DOHH2 (cell line): Measurements from ENCODE around the gene MUC5B.

Source experiments
- H3F3A ChIP-seq: fragments of 200-600 bp; sonication (generic), shearing (Covaris generic); 2 replicates; pipeline ENCODE4 v1.6.0; 2016; ENCODE audit warnings: antibody characterized with exemption, mild to moderate bottlenecking; ENCODE audit not compliant: control insufficient read depth, insufficient read depth
- H3K27ac ChIP-seq: fragments of 200-600 bp; sonication (generic); 2 replicates; pipeline ENCODE4 v1.5.1; 2014; ENCODE audit warnings: low read depth, mild to moderate bottlenecking, low read length, moderate library complexity
- H3K27me3 ChIP-seq: fragments of 200-600 bp; sonication (generic); 2 replicates; pipeline ENCODE4 v1.6.1; 2014; ENCODE audit warnings: mild to moderate bottlenecking, low read length, mixed read lengths; ENCODE audit not compliant: control insufficient read depth
- H3K36me3 ChIP-seq: fragments of 200-600 bp; sonication (generic); 2 replicates; pipeline ENCODE4 v1.6.1; 2014; ENCODE audit warnings: mild to moderate bottlenecking, low read length, moderate library complexity, mixed read lengths; ENCODE audit not compliant: control insufficient read depth
- H3K4me1 ChIP-seq: fragments of 200-600 bp; sonication (generic); 2 replicates; pipeline ENCODE4 v1.6.1; 2014; ENCODE audit warnings: mild to moderate bottlenecking, low read length, mixed read lengths; ENCODE audit not compliant: control insufficient read depth
- H3K4me2 ChIP-seq: fragments of 200-600 bp; sonication (generic); 2 replicates; pipeline ENCODE4 v1.6.0; 2014; ENCODE audit warnings: mild to moderate bottlenecking, low read length, moderate library complexity
- H3K4me3 ChIP-seq: fragments of 200-600 bp; sonication (generic); 2 replicates; pipeline ENCODE4 v1.5.1; 2014; ENCODE audit warnings: mild to moderate bottlenecking, low read length, mixed read lengths
- H3K79me2 ChIP-seq: fragments of 200-600 bp; sonication (generic); 2 replicates; pipeline ENCODE4 v1.6.1; 2014; ENCODE audit warnings: mild to moderate bottlenecking, low read length, mixed read lengths; ENCODE audit not compliant: control insufficient read depth
- H3K9me2 ChIP-seq: fragments of 200-600 bp; sonication (generic); replicated peaks from 2 replicates; pipeline ENCODE4 v1.6.1; 2014; ENCODE audit warnings: mild to moderate bottlenecking, low read length, mixed read lengths; ENCODE audit not compliant: control insufficient read depth
- H3K9me3 ChIP-seq: fragments of 200-600 bp; sonication (generic); 2 replicates; pipeline ENCODE4 v1.6.1; 2014; ENCODE audit warnings: antibody characterized with exemption, low read length, mixed read lengths; ENCODE audit not compliant: control insufficient read depth, insufficient read depth
- H4K20me1 ChIP-seq: fragments of 200-600 bp; sonication (generic); 2 replicates; pipeline ENCODE4 v1.6.0; 2014; ENCODE audit warnings: low read depth, mild to moderate bottlenecking, antibody characterized with exemption, low read length, moderate library complexity; ENCODE audit not compliant: control insufficient read depth, insufficient read depth
- CTCF ChIP-seq: fragments of 200-600 bp; sonication (generic); IDR thresholded peaks from one replicate; pipeline ENCODE4 v1.5.1; 2014; ENCODE audit warnings: antibody characterized with exemption, mild to moderate bottlenecking, low read depth, low read length; ENCODE audit not compliant: poor library complexity, severe bottlenecking
- EZH2phosphoT487 ChIP-seq: fragments of 200-600 bp; sonication (generic); IDR thresholded peaks from 2 replicates; pipeline ENCODE4 v1.6.1; 2017; ENCODE audit warnings: borderline replicate concordance, mild to moderate bottlenecking, antibody characterized with exemption, low read length, moderate library complexity, mixed read lengths

MUC5B gene

GRCh38 chr11:1220941-1221721, 1.7 kb upstream of the MUC5B start:
- Histone ChIP-seq H4K20me1 (no peaks in the 10 kb centered on the region), H3K4me1 (no peaks in the 10 kb centered on the region), H3F3A (no peaks in the 10 kb centered on the region)

GRCh38 chr11:1221848-1222311, 986 bp upstream of the MUC5B start:
- H3F3A ChIP-seq, result no peaks in the 10 kb centered on the region
- no peaks in the 10 kb centered on the region for H3K9me3 ChIP-seq
- no peak overlapping the region for H3K27ac ChIP-seq
- no peak for TF ChIP-seq CTCF
- TF ChIP-seq EZH2phosphoT487, result no peak
- H3K4me3 ChIP-seq, result no peak overlapping the region
- no peaks in the 10 kb centered on the region for H3K36me3 ChIP-seq
- H3K4me2 ChIP-seq, result no peak overlapping the region
- H3K79me2 ChIP-seq, result no peaks in the 10 kb centered on the region
- no peaks in the 10 kb centered on the region for H3K9me2 ChIP-seq
- no peaks in the 10 kb centered on the region for H3K27me3 ChIP-seq
- H4K20me1 ChIP-seq, result no peaks in the 10 kb centered on the region
- no peaks in the 10 kb centered on the region for H3K4me1 ChIP-seq

More at GRCh38 chr11:1220941-1221721, 1.7 kb upstream of the MUC5B start:
- no peak overlapping the region for H3K27ac ChIP-seq
- H3K27me3 ChIP-seq, result no peaks in the 10 kb centered on the region
- H3K36me3 ChIP-seq, result no peaks in the 10 kb centered on the region
- H3K9me3 ChIP-seq, result no peaks in the 10 kb centered on the region
- no peak overlapping the region for H3K4me3 ChIP-seq
- no peaks in the 10 kb centered on the region for H3K79me2 ChIP-seq
- H3K4me2 ChIP-seq, result no peak overlapping the region
- H3K9me2 ChIP-seq, result no peaks in the 10 kb centered on the region
- TF ChIP-seq CTCF (no peak), EZH2phosphoT487 (no peak)

- Histone ChIP-seq H3F3A (no peaks in the 10 kb centered on the region), H4K20me1 (no peaks in the 10 kb centered on the region), H3K4me2 (no peak overlapping the region), H3K36me3 (no peaks in the 10 kb centered on the region), H3K27ac (no peak overlapping the region), H3K4me1 (no peaks in the 10 kb centered on the region), H3K9me3 (no peaks in the 10 kb centered on the region), H3K4me3 (no peak overlapping the region), H3K9me2 (no peaks in the 10 kb centered on the region), H3K79me2 (no peaks in the 10 kb centered on the region), H3K27me3 (no peaks in the 10 kb centered on the region)
- TF ChIP-seq EZH2phosphoT487, result no peak
- no peak for TF ChIP-seq CTCF
Measured at GRCh38 chr11:1223346-1224110, 662 bp downstream of the MUC5B start.
